Limb (tissue), 2 donors: ENCODE results near the gene PTBP1.
"Not testable (repeated sequence)": the region's sequence is repeated elsewhere in the genome, so short reads cannot be mapped to it uniquely, and the experiment has no call there.

Experiments
- DNase-seq, 2 donors: peaks; one replicate each; pipeline ENCODE4 v3.0.0-alpha.2; 2016; ENCODE audit errors: extremely low spot score in 2 of 2

Gene PTBP1

GRCh38 chr19:853014-853585, 55.8 kb downstream of the PTBP1 start:
- DNase-seq = no peak

DNA sequence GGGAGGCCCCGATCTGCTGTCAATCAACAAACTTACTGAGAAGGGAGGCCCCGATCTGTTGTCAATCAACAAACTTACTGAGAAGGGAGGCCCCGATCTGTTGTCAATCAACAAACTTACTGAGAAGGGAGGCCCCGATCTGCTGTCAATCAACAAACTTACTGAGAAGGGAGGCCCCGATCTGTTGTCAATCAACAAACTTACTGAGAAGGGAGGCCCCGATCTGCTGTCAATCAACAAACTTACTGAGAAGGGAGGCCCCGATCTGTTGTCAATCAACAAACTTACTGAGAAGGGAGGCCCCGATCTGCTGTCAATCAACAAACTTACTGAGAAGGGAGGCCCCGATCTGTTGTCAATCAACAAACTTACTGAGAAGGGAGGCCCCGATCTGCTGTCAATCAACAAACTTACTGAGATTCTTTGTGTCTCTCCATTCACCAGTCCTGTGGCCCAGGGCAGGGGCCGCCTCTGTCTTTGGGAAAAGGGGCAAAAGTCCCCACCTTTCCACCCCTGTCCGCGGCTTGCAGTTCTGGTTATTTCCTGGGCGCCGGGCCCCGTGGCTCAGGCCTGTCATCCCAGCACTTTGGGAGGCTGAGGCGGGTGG, 56.5 kb downstream of the PTBP1 start:
- not testable (repeated sequence) for DNase-seq

- no peak for DNase-seq
These were observed 57.3 kb downstream of the PTBP1 start for GRCh38 chr19:854549-854948.

GRCh38 chr19:855142-855541, 57.9 kb downstream of the PTBP1 start:
- DNase-seq = no peak

GRCh38 chr19:855566-856120, 58.4 kb downstream of the PTBP1 start:
- no peak for DNase-seq

GRCh38 chr19:858284-858683, 61.0 kb downstream of the PTBP1 start:
- no peak for DNase-seq

- no peak for DNase-seq
These were observed 61.9 kb downstream of the PTBP1 start, which contains the start of gene CFD for GRCh38 chr19:858868-859843. TSS of gene CFD (plus strand) at chr19:859664. CDS start at chr19:859690, 26 bp downstream.

DNA sequence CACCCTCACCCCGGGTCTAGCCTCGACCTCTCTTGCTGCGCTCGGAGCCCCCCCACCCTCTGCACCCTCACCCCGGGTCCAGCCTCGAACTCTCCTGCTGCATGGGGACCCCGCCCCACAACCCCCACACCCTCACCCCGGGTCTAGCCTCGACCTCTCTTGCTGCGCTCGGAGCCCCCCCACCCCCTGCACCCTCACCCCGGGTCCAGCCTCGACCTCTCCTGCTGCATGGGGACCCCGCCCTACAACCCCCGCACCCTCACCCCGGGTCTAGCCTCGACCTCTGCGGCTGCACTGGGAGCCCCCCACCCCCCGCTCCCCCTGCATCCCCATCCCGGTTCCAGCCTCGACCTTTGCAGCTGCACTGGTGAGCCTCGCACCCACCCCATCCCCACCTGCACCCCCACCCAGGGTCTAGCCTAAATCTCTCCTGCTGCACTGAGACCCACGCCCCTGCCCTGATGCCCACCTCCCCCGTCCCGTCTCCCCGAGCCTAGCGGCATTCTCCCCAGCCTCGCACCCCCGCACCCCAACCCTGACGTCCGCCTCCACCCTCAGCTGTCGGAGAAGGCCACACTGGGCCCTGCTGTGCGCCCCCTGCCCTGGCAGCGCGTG, 64.0 kb downstream of the PTBP1 start:
- DNase-seq = no peak
